ENCODE measurements around the gene ZNF878.

The ZNF878 gene

GRCh38 chr19:12035220-12036172 lies 17.3 kb downstream of the ZNF878 start, which contains the start of gene ZNF433:
TSS of gene ZNF433 (minus strand) at chr19:12035679. CDS start at chr19:12035539, 140 bp downstream.
- Histone ChIP-seq H3K27ac (ENCODE audit: insufficient read depth in 1 of 2, low read depth in 1 of 2, low read length in 2 of 2, poor library complexity in 1 of 2, severe bottlenecking in 2 of 2) (peak within 1 kb of the TSS; percentile 15 to 70), H3K4me1 (ENCODE audit: control extremely low read depth in 1 of 4, control insufficient read depth in 4 of 4, insufficient read depth in 4 of 4, low read length in 3 of 4) (peaks cover 7 to 20% (median 11%) of the 10 kb centered on the region in 4 experiments), H3K9me3 (ENCODE audit: control extremely low read depth in 1 of 5, control insufficient read depth in 4 of 5, insufficient read depth in 2 of 5, low read depth in 1 of 5, low read length in 4 of 5) (peaks cover 0 to 5% (median 0%) of the 10 kb centered on the region in 5 experiments), H3K4me3 (ENCODE audit: control insufficient read depth in 1 of 7, extremely low read depth in 1 of 7, insufficient read depth in 4 of 7, low read depth in 2 of 7, low read length in 6 of 7) (peak within 1 kb of the TSS; percentile 49 to 97 (median 81)), H3K27me3 (replicated peaks in 2 of 5; ENCODE audit: control insufficient read depth in 4 of 5, insufficient read depth in 5 of 5, low read length in 4 of 5) (no peaks in the 10 kb centered on the region), H3K36me3 (ENCODE audit: control insufficient read depth in 4 of 4, insufficient read depth in 4 of 4, low read length in 3 of 4) (no peaks in the 10 kb centered on the region)
- under 1% methylated on average over 59 of the region's 68 CpGs for WGBS (ENCODE audit: insufficient coverage)
- POLR2A ChIA-PET: interaction anchor here (0.6 to 1.0 kb wide), 3 partner anchors 17 to 783 kb away, joined by 3 to 8 read pairs (median 6); partner anchors contain the start of genes ZNF20 and ZNF878
- CTCF ChIA-PET: interaction anchor here (0.8 to 2.4 kb wide), 8 partner anchors 11 to 112 kb away, joined by 3 to 11 read pairs (median 4); no protein-coding TSS in a partner anchor
- peak; percentile 78 to 85 (median 80) for DNase-seq

GRCh38 chr19:12034620-12035019 lies 18.1 kb downstream of the ZNF878 start:
- peak overlapping the region in 1 of 2 experiments; percentile 70 for H3K27ac ChIP-seq (ENCODE audit: insufficient read depth in 1 of 2, low read depth in 1 of 2, low read length in 2 of 2, poor library complexity in 1 of 2, severe bottlenecking in 2 of 2)
- H3K9me3 ChIP-seq (ENCODE audit: control extremely low read depth in 1 of 5, control insufficient read depth in 4 of 5, insufficient read depth in 2 of 5, low read depth in 1 of 5, low read length in 4 of 5): peaks cover 0 to 5% (median 0%) of the 10 kb centered on the region in 5 experiments
- no peaks in the 10 kb centered on the region for H3K36me3 ChIP-seq (ENCODE audit: control insufficient read depth in 4 of 4, insufficient read depth in 4 of 4, low read length in 3 of 4)
- ChIA-PET POLR2A (no interaction called here), CTCF (interaction anchor here (1.2 to 2.4 kb wide), 7 partner anchors 10 to 111 kb away, joined by 3 to 11 read pairs (median 4); partner anchors contain the start of gene ZNF878)
- H3K4me1 ChIP-seq (ENCODE audit: control extremely low read depth in 1 of 4, control insufficient read depth in 4 of 4, insufficient read depth in 4 of 4, low read length in 3 of 4): peaks cover 7 to 20% (median 11%) of the 10 kb centered on the region in 4 experiments
- DNase-seq: no peak
- H3K27me3 ChIP-seq (replicated peaks in 2 of 5; ENCODE audit: control insufficient read depth in 4 of 5, insufficient read depth in 5 of 5, low read length in 4 of 5): no peaks in the 10 kb centered on the region
- 64% methylated on average over 5 of the region's 8 CpGs for WGBS (ENCODE audit: insufficient coverage)
- peak overlapping the region in 6 of 7 experiments; percentile 78 to 97 (median 82) for H3K4me3 ChIP-seq (ENCODE audit: control insufficient read depth in 1 of 7, extremely low read depth in 1 of 7, insufficient read depth in 4 of 7, low read depth in 2 of 7, low read length in 6 of 7)

- 100% methylated on average over 1 of the region's 2 CpGs for WGBS (ENCODE audit: insufficient coverage)
- CTCF ChIA-PET: interaction anchor here (1.2 to 2.4 kb wide), 8 partner anchors 9 to 110 kb away, joined by 3 to 11 read pairs (median 4); partner anchors contain the start of gene ZNF878
- H3K4me3 ChIP-seq (ENCODE audit: control insufficient read depth in 1 of 7, extremely low read depth in 1 of 7, insufficient read depth in 4 of 7, low read depth in 2 of 7, low read length in 6 of 7): peak overlapping the region in 4 of 7 experiments; percentile 81 to 97 (median 88)
These were observed 18.6 kb downstream of the ZNF878 start for GRCh38 chr19:12034198-12034597.

GRCh38 chr19:12015753-12016116 lies 37.0 kb downstream of the ZNF878 start:
- no peak for DNase-seq
- Histone ChIP-seq H3K9me3 (ENCODE audit: control extremely low read depth in 1 of 5, control insufficient read depth in 4 of 5, insufficient read depth in 2 of 5, low read depth in 1 of 5, low read length in 4 of 5) (peaks cover 24 to 84% (median 57%) of the 10 kb centered on the region in 5 experiments), H3K36me3 (ENCODE audit: control insufficient read depth in 4 of 4, insufficient read depth in 4 of 4, low read length in 3 of 4) (peaks cover 29 to 77% (median 46%) of the 10 kb centered on the region in 4 experiments), H3K27me3 (replicated peaks in 2 of 5; ENCODE audit: control insufficient read depth in 4 of 5, insufficient read depth in 5 of 5, low read length in 4 of 5) (no peaks in the 10 kb centered on the region), H3K4me1 (ENCODE audit: control extremely low read depth in 1 of 4, control insufficient read depth in 4 of 4, insufficient read depth in 4 of 4, low read length in 3 of 4) (no peaks in the 10 kb centered on the region), H3K4me3 (ENCODE audit: control insufficient read depth in 1 of 7, extremely low read depth in 1 of 7, insufficient read depth in 4 of 7, low read depth in 2 of 7, low read length in 6 of 7) (no peak overlapping the region), H3K27ac (ENCODE audit: insufficient read depth in 1 of 2, low read depth in 1 of 2, low read length in 2 of 2, poor library complexity in 1 of 2, severe bottlenecking in 2 of 2) (no peak overlapping the region)
- ChIA-PET POLR2A (no interaction called here), CTCF (no interaction called here)
- WGBS (ENCODE audit: insufficient coverage): no CpG with 5 or more reads among the region's 2 CpGs

More at GRCh38 chr19:12034198-12034597, 18.6 kb downstream of the ZNF878 start:
- H3K36me3 ChIP-seq (ENCODE audit: control insufficient read depth in 4 of 4, insufficient read depth in 4 of 4, low read length in 3 of 4): no peaks in the 10 kb centered on the region
- H3K27ac ChIP-seq (ENCODE audit: insufficient read depth in 1 of 2, low read depth in 1 of 2, low read length in 2 of 2, poor library complexity in 1 of 2, severe bottlenecking in 2 of 2): no peak overlapping the region
- H3K9me3 ChIP-seq (ENCODE audit: control extremely low read depth in 1 of 5, control insufficient read depth in 4 of 5, insufficient read depth in 2 of 5, low read depth in 1 of 5, low read length in 4 of 5): peaks cover 0 to 5% (median 0%) of the 10 kb centered on the region in 5 experiments
- no peak for DNase-seq
- peaks cover 7 to 20% (median 11%) of the 10 kb centered on the region in 4 experiments for H3K4me1 ChIP-seq (ENCODE audit: control extremely low read depth in 1 of 4, control insufficient read depth in 4 of 4, insufficient read depth in 4 of 4, low read length in 3 of 4)
- H3K27me3 ChIP-seq (replicated peaks in 2 of 5; ENCODE audit: control insufficient read depth in 4 of 5, insufficient read depth in 5 of 5, low read length in 4 of 5): no peaks in the 10 kb centered on the region
- POLR2A ChIA-PET: no interaction called here

GRCh38 chr19:12015015-12015752 lies 37.6 kb downstream of the ZNF878 start:
- Histone ChIP-seq H3K27me3 (replicated peaks in 2 of 5; ENCODE audit: control insufficient read depth in 4 of 5, insufficient read depth in 5 of 5, low read length in 4 of 5) (no peaks in the 10 kb centered on the region), H3K4me3 (ENCODE audit: control insufficient read depth in 1 of 7, extremely low read depth in 1 of 7, insufficient read depth in 4 of 7, low read depth in 2 of 7, low read length in 6 of 7) (no peak overlapping the region), H3K9me3 (ENCODE audit: control extremely low read depth in 1 of 5, control insufficient read depth in 4 of 5, insufficient read depth in 2 of 5, low read depth in 1 of 5, low read length in 4 of 5) (peaks cover 24 to 82% (median 55%) of the 10 kb centered on the region in 5 experiments), H3K27ac (ENCODE audit: insufficient read depth in 1 of 2, low read depth in 1 of 2, low read length in 2 of 2, poor library complexity in 1 of 2, severe bottlenecking in 2 of 2) (no peak overlapping the region), H3K4me1 (ENCODE audit: control extremely low read depth in 1 of 4, control insufficient read depth in 4 of 4, insufficient read depth in 4 of 4, low read length in 3 of 4) (no peaks in the 10 kb centered on the region), H3K36me3 (ENCODE audit: control insufficient read depth in 4 of 4, insufficient read depth in 4 of 4, low read length in 3 of 4) (peaks cover 29 to 78% (median 46%) of the 10 kb centered on the region in 4 experiments)
- CTCF ChIA-PET: no interaction called here
- POLR2A ChIA-PET: no interaction called here
- DNase-seq: peak in 1 of 3 donors; percentile 29
- WGBS (ENCODE audit: insufficient coverage): 100% methylated on average over 5 of the region's 9 CpGs

GRCh38 chr19:12000152-12000981 lies 52.4 kb downstream of the ZNF878 start:
- Histone ChIP-seq H3K27ac (ENCODE audit: insufficient read depth in 1 of 2, low read depth in 1 of 2, low read length in 2 of 2, poor library complexity in 1 of 2, severe bottlenecking in 2 of 2) (no peak overlapping the region), H3K36me3 (ENCODE audit: control insufficient read depth in 4 of 4, insufficient read depth in 4 of 4, low read length in 3 of 4) (peaks cover 12 to 46% (median 29%) of the 10 kb centered on the region in 4 experiments), H3K4me3 (ENCODE audit: control insufficient read depth in 1 of 7, extremely low read depth in 1 of 7, insufficient read depth in 4 of 7, low read depth in 2 of 7, low read length in 6 of 7) (no peak overlapping the region), H3K4me1 (ENCODE audit: control extremely low read depth in 1 of 4, control insufficient read depth in 4 of 4, insufficient read depth in 4 of 4, low read length in 3 of 4) (no peaks in the 10 kb centered on the region), H3K9me3 (ENCODE audit: control extremely low read depth in 1 of 5, control insufficient read depth in 4 of 5, insufficient read depth in 2 of 5, low read depth in 1 of 5, low read length in 4 of 5) (peaks cover 5 to 39% (median 18%) of the 10 kb centered on the region in 5 experiments), H3K27me3 (replicated peaks in 2 of 5; ENCODE audit: control insufficient read depth in 4 of 5, insufficient read depth in 5 of 5, low read length in 4 of 5) (no peaks in the 10 kb centered on the region)
- DNase-seq: no peak
- CTCF ChIA-PET: interaction anchor here (1.1 to 1.3 kb wide), 2 partner anchors 12 to 59 kb away, joined by 4 to 6 read pairs; no protein-coding TSS in a partner anchor
- 98% methylated on average over 5 of the region's 9 CpGs for WGBS (ENCODE audit: insufficient coverage)
- POLR2A ChIA-PET: no interaction called here

All from common myeloid progenitor, CD34-positive (primary cell).